Stimulated activated CD4-positive, alpha-beta T cell treated with anti-CD3 and anti-CD28 coated beads, Interleukin-4, amount 100 ng/mL, for 4 hours (primary cell): ENCODE measurements around the gene ENTPD8.
"Not testable (repeated sequence)": the region's sequence is repeated elsewhere in the genome, so short reads cannot be mapped to it uniquely, and the experiment has no call there.

Experiments used
- DNase-seq, 2 experiments: peaks; one replicate each; pipeline ENCODE4 v3.0.0-alpha.2; 2020

Gene ENTPD8

GRCh38 chr9:137390553-137391410, 50.4 kb downstream of the ENTPD8 start:
- no peak for DNase-seq

- no peak for DNase-seq
These were observed 51.8 kb downstream of the ENTPD8 start for GRCh38 chr9:137389428-137389746.

- no peak for DNase-seq
These were observed 52.3 kb downstream of the ENTPD8 start for GRCh38 chr9:137388589-137389427.

- no peak for DNase-seq
These were observed 53.1 kb downstream of the ENTPD8 start for GRCh38 chr9:137387891-137388560.

- DNase-seq = no peak
These were observed 53.9 kb downstream of the ENTPD8 start for GRCh38 chr9:137387114-137387890.

GRCh38 chr9:137386507-137387113, 54.5 kb downstream of the ENTPD8 start:
- DNase-seq = not testable (repeated sequence)

GRCh38 chr9:137385061-137385655, 56.0 kb downstream of the ENTPD8 start:
- no peak for DNase-seq
